HL-60 (cell line): Measurements from ENCODE around the gene LRRC8E.

Source experiments
- DNase-seq, 2 experiments: peaks; one replicate each; pipeline ENCODE4 v3.0.0-alpha.2; 2010 to 2020; ENCODE audit warnings: low read depth in 1 of 2, low spot score in 1 of 2
- H3K27ac ChIP-seq: fragments of 250-450 bp; sonication (Bioruptor Pico); replicated peaks from 2 replicates; pipeline ENCODE4 v1.5.1; 2020; ENCODE audit warnings: mild to moderate bottlenecking, moderate library complexity
- H3K27me3 ChIP-seq: fragments of 250-450 bp; sonication (Bioruptor Pico); 2 replicates; pipeline ENCODE4 v1.5.1; 2021; ENCODE audit warnings: mild to moderate bottlenecking, moderate library complexity; ENCODE audit not compliant: insufficient read depth, poor library complexity, severe bottlenecking
- H3K4me3 ChIP-seq: replicated peaks from 2 replicates; pipeline ENCODE4 v1.5.1; 2011; ENCODE audit warnings: mild to moderate bottlenecking, control low read depth, low read length; ENCODE audit not compliant: insufficient read depth
- GABPA ChIP-seq: IDR thresholded peaks from 2 replicates; pipeline ENCODE4 v1.6.1; 2012; ENCODE audit warnings: low read depth
- POLR2AphosphoS5 ChIP-seq: IDR thresholded peaks from 2 replicates; pipeline ENCODE4 v1.6.1; 2012; ENCODE audit warnings: low read depth
- REST ChIP-seq: IDR thresholded peaks from 2 replicates; pipeline ENCODE4 v1.6.1; 2012; ENCODE audit warnings: low read depth; ENCODE audit not compliant: insufficient replicate concordance
- SPI1 ChIP-seq: IDR thresholded peaks from 2 replicates; pipeline ENCODE4 v1.6.1; 2012; ENCODE audit warnings: low read depth, mild to moderate bottlenecking, borderline replicate concordance
- TF ChIP-seq, protein P1 (sequence below): IDR thresholded peaks from one replicate; pipeline ENCODE4 v1.5.1; 2011; ENCODE audit warnings: low read length, control low read depth, inconsistent platforms; ENCODE audit not compliant: insufficient read depth

The LRRC8E gene

GRCh38 chr19:7923295-7924191, 35.2 kb downstream of the LRRC8E start:
- DNase-seq: no peak
- Histone ChIP-seq H3K27me3 (no peaks in the 10 kb centered on the region), H3K27ac (no peak overlapping the region), H3K4me3 (no peak overlapping the region)
- TF ChIP-seq GABPA (no peak), SPI1 (no peak), REST (no peak), POLR2AphosphoS5 (no peak)
- TF ChIP-seq, protein P1, sequence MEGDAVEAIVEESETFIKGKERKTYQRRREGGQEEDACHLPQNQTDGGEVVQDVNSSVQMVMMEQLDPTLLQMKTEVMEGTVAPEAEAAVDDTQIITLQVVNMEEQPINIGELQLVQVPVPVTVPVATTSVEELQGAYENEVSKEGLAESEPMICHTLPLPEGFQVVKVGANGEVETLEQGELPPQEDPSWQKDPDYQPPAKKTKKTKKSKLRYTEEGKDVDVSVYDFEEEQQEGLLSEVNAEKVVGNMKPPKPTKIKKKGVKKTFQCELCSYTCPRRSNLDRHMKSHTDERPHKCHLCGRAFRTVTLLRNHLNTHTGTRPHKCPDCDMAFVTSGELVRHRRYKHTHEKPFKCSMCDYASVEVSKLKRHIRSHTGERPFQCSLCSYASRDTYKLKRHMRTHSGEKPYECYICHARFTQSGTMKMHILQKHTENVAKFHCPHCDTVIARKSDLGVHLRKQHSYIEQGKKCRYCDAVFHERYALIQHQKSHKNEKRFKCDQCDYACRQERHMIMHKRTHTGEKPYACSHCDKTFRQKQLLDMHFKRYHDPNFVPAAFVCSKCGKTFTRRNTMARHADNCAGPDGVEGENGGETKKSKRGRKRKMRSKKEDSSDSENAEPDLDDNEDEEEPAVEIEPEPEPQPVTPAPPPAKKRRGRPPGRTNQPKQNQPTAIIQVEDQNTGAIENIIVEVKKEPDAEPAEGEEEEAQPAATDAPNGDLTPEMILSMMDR: no peak

DNA sequence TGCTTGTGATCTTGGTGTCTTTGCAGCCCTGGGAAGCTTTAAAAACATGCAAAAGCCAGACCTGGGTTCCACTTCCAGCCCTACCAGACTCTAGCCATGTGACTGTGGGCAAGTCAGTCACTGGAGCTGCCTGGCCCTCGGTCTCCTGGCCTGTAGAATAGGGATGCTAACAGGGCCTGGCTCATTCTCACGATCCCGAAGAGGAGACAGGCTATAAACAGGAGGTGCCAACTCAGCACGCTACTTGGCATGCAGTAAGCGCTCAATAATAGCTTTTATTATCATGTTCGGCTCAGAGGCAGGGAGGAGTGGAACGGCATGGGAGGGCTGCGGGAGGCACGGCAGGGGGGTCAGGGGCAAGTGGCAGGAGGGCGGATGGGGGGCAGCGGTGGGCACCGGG, 35.9 kb downstream of the LRRC8E start:
- Histone ChIP-seq H3K4me3 (no peak overlapping the region), H3K27me3 (no peaks in the 10 kb centered on the region), H3K27ac (no peak overlapping the region)
- TF ChIP-seq REST (no peak), POLR2AphosphoS5 (no peak), SPI1 (no peak), GABPA (no peak)
- TF ChIP-seq, protein P1: no peak
- DNase-seq: no peak

- Histone ChIP-seq H3K27me3 (no peaks in the 10 kb centered on the region), H3K27ac (no peak overlapping the region), H3K4me3 (no peak overlapping the region)
- DNase-seq: no peak
- no peak for TF ChIP-seq REST
- TF ChIP-seq, protein P1: no peak
- TF ChIP-seq POLR2AphosphoS5: no peak
- no peak for TF ChIP-seq SPI1
- TF ChIP-seq GABPA: no peak
Measured at GRCh38 chr19:7924651-7925170, 36.4 kb downstream of the LRRC8E start.
